Measurements from ENCODE around the gene ARHGEF38. TPM values are rescaled to one million over a fixed set of nuclear protein-coding genes. Genes with fewer than 3 reads are reported as not detected.

Gene ARHGEF38
- total RNA-seq, 2 experiments from 2014 or later, result not detected

- intact Hi-C loops (cut with DNase I, micrococcal nuclease), result no loop called here
- Mint-ChIP-seq H3K27me3 (no peaks in the 10 kb centered on the region), H3K4me3 (no peak overlapping the region), H3K27ac (no peak overlapping the region), H3K9me3 (no peaks in the 10 kb centered on the region), H3K36me3 (ENCODE audit: low read depth) (no peaks in the 10 kb centered on the region), H3K4me1 (ENCODE audit: low read depth) (no peaks in the 10 kb centered on the region)
- Histone ChIP-seq H3K9me3 (ENCODE audit: control insufficient read depth in 1 of 2, insufficient read depth in 1 of 2, low read length in 2 of 2) (no peaks in the 10 kb centered on the region), H3K4me1 (ENCODE audit: insufficient read depth, low read length) (no peaks in the 10 kb centered on the region), H3K4me3 (ENCODE audit: low read length) (no peak overlapping the region), H3K27me3 (ENCODE audit: control insufficient read depth in 1 of 2, insufficient read depth in 2 of 2, low read length in 2 of 2) (no peaks in the 10 kb centered on the region), H3K27ac (ENCODE audit: low read depth in 1 of 2, low read length in 2 of 2) (no peak overlapping the region), H3K36me3 (ENCODE audit: insufficient read depth, low read length) (no peaks in the 10 kb centered on the region)
- DNase-seq, result no peak
- TF ChIP-seq, protein P1, sequence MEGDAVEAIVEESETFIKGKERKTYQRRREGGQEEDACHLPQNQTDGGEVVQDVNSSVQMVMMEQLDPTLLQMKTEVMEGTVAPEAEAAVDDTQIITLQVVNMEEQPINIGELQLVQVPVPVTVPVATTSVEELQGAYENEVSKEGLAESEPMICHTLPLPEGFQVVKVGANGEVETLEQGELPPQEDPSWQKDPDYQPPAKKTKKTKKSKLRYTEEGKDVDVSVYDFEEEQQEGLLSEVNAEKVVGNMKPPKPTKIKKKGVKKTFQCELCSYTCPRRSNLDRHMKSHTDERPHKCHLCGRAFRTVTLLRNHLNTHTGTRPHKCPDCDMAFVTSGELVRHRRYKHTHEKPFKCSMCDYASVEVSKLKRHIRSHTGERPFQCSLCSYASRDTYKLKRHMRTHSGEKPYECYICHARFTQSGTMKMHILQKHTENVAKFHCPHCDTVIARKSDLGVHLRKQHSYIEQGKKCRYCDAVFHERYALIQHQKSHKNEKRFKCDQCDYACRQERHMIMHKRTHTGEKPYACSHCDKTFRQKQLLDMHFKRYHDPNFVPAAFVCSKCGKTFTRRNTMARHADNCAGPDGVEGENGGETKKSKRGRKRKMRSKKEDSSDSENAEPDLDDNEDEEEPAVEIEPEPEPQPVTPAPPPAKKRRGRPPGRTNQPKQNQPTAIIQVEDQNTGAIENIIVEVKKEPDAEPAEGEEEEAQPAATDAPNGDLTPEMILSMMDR (IDR thresholded peaks at IDR 0.05), result no peak
- no peak for ATAC-seq (ENCODE audit: poor library complexity)
- ChIA-PET POLR2A (no interaction called here), CTCF (no interaction called here)
These were observed 5.9 kb downstream of the ARHGEF38 start for GRCh38 chr4:105558277-105558676.

DNA sequence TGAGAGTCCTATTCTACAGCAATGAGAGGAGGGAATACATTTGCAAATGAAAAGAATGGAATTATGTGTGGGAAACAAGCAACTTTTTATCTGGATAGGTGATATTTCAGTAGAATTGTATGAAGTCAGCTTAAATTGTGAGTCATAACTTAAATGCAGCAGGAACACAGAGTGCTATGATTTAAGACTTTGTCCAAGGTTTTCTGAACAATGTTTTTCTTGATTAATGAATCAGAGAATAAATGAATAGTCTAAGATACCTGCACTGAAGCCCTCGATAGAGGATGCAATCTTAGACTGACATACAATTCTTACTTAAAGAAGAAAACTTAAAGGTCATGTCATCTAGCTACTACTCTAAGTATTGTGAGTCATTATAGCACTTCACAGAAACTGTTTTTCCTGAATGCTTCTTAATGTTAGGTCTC, 8.0 kb downstream of the ARHGEF38 start:
- no peaks in the 10 kb centered on the region for H3K4me1 ChIP-seq (ENCODE audit: insufficient read depth, low read length)
- H3K36me3 ChIP-seq (ENCODE audit: insufficient read depth, low read length), result no peaks in the 10 kb centered on the region
- Mint-ChIP-seq H3K4me3 (no peak overlapping the region), H3K36me3 (ENCODE audit: low read depth) (no peaks in the 10 kb centered on the region), H3K9me3 (no peaks in the 10 kb centered on the region), H3K27ac (no peak overlapping the region), H3K27me3 (no peaks in the 10 kb centered on the region), H3K4me1 (ENCODE audit: low read depth) (no peaks in the 10 kb centered on the region)
- no peak overlapping the region for H3K27ac ChIP-seq (ENCODE audit: low read depth in 1 of 2, low read length in 2 of 2)
- TF ChIP-seq, protein P1 (IDR thresholded peaks at IDR 0.05), result no peak
- no peak for ATAC-seq (ENCODE audit: poor library complexity)
- ChIA-PET CTCF (no interaction called here), POLR2A (no interaction called here)
- no peaks in the 10 kb centered on the region for H3K27me3 ChIP-seq (ENCODE audit: control insufficient read depth in 1 of 2, insufficient read depth in 2 of 2, low read length in 2 of 2)
- intact Hi-C loops (cut with DNase I, micrococcal nuclease), result no loop called here
- H3K4me3 ChIP-seq (ENCODE audit: low read length), result no peak overlapping the region
- H3K9me3 ChIP-seq (ENCODE audit: control insufficient read depth in 1 of 2, insufficient read depth in 1 of 2, low read length in 2 of 2), result no peaks in the 10 kb centered on the region
- DNase-seq, result no peak

GRCh38 chr4:105563352-105563751, 10.9 kb downstream of the ARHGEF38 start:
- H3K9me3 Mint-ChIP-seq, result no peaks in the 10 kb centered on the region
- no peaks in the 10 kb centered on the region for H3K27me3 Mint-ChIP-seq
- TF ChIP-seq, protein P1 (IDR thresholded peaks at IDR 0.05), result no peak
- no peaks in the 10 kb centered on the region for H3K36me3 ChIP-seq (ENCODE audit: insufficient read depth, low read length)
- POLR2A ChIA-PET, result no interaction called here
- H3K27me3 ChIP-seq (ENCODE audit: control insufficient read depth in 1 of 2, insufficient read depth in 2 of 2, low read length in 2 of 2), result no peaks in the 10 kb centered on the region
- H3K4me3 Mint-ChIP-seq, result no peak overlapping the region
- CTCF ChIA-PET, result no interaction called here
- no peaks in the 10 kb centered on the region for H3K9me3 ChIP-seq (ENCODE audit: control insufficient read depth in 1 of 2, insufficient read depth in 1 of 2, low read length in 2 of 2)
- H3K4me1 ChIP-seq (ENCODE audit: insufficient read depth, low read length), result no peaks in the 10 kb centered on the region
- no peaks in the 10 kb centered on the region for H3K4me1 Mint-ChIP-seq (ENCODE audit: low read depth)
- intact Hi-C loops (cut with DNase I, micrococcal nuclease), result no loop called here
- no peak overlapping the region for H3K27ac ChIP-seq (ENCODE audit: low read depth in 1 of 2, low read length in 2 of 2)
- no peak overlapping the region for H3K4me3 ChIP-seq (ENCODE audit: low read length)
- H3K27ac Mint-ChIP-seq, result no peak overlapping the region
- no peak for ATAC-seq (ENCODE audit: poor library complexity)
- H3K36me3 Mint-ChIP-seq (ENCODE audit: low read depth), result no peaks in the 10 kb centered on the region
- DNase-seq, result no peak
